ENCODE results near the gene DSCAM.

Gene DSCAM

GRCh38 chr21:40760821-40761220, 86.1 kb downstream of the DSCAM start:
- no peak for DNase-seq

DNA sequence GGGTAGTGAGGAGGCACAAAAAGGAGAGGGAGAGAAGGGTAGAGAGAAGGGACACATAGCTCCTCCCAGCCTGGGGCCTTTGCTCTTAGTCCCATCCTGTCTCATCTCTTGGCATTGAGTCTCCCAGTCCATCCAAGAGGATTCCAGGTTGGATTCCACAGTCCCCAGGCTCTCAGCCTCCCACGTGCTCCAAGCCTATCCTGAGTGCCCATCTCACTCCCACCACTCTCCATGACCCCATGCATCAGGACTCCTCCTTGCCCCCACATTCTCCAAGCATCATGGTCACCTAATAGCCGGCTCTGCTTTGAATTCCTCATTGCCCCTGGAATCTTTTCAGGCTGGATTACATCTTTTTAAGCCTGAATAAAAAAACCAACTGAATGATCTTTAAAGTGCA, 87.9 kb downstream of the DSCAM start:
- no peak for DNase-seq

DNA sequence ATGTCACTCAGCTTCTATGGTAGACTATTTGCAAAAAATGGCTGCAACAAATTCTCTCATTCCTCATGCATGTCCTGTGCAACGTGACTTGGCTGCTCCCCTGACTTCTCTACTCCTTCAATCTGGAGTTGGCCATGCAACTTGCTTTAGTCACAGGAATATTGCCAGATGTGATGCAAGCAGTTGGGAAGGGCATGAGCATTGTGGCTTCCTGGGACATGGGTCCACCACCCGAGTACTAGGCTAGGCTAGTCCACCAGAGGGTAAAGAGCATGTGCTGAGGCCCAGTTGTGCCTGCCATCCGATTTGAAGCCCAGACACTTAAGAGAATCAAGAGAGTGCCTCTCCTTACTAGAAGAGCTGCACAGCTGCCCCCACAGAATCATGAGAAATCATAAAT, 89.6 kb downstream of the DSCAM start:
- DNase-seq, result no peak

GRCh38 chr21:40754466-40754865, 92.5 kb downstream of the DSCAM start:
- no peak for DNase-seq

DNA sequence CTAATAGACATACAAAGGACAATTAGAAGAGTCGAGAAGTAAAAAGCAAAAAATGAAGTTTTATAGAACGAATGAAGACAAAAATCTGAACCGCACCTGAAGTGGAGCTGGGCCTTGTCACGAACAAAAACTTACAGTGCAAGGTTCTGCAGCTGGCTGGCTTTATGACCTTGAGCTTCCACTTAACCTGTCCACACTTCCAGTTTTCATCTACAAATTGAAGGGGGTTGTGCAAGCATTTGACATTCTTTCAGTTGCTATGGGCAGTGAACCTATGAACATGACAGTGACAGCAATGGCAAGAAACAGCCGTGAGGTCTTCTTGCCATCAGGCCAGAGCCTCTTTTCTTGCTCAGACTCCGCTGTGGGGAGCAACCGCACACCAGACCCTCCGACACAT, 93.2 kb downstream of the DSCAM start:
- no peak for DNase-seq

DNA sequence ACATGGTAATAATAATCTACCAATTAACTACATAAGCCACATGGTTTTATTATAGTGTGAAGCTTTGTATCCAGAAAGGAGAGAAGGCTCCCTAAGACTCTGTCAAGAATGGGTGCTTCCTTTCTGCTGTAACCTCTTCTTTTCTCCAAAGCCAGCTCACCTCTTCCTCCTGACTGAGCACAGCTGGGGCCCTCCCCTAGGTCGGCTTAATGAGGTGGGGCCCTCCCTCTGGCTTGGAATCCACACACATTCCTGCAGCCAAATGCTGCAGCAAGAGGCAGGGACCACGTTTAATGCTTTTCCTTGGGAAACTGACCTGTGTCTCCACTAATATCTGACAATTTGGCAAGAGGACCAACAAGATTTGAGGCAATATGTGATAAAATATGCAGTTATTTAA, 94.8 kb downstream of the DSCAM start:
- DNase-seq, result no peak

- DNase-seq, result no peak
Measured at GRCh38 chr21:40751221-40751620, 95.7 kb downstream of the DSCAM start.

DNA sequence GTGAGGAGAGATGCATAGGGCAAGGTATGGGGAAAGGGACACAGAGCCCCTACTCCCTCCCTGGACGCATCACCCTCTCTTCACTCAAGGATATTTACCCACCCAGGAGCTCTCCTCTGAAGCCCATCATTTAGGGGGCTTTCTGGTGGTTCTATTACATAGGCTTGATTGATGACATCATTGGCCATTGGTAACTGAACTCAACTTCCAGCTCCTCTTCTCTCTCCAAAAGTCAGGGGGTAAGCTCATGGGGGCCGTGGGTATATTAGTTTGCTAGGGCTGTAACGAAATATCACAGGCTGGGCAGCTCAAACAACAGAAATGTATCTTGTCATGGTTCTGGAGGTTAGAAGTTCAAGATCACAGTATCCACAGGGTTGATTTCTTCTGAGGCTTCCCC, 110.8 kb downstream of the DSCAM start:
- no peak for DNase-seq

- DNase-seq, result peak; percentile 35
Measured at GRCh38 chr21:40733024-40733397, 113.9 kb downstream of the DSCAM start.

- DNase-seq, result no peak
Measured at GRCh38 chr21:40732253-40733023, 114.5 kb downstream of the DSCAM start.

- DNase-seq, result no peak
Measured at GRCh38 chr21:40731206-40731605, 115.8 kb downstream of the DSCAM start.

DNA sequence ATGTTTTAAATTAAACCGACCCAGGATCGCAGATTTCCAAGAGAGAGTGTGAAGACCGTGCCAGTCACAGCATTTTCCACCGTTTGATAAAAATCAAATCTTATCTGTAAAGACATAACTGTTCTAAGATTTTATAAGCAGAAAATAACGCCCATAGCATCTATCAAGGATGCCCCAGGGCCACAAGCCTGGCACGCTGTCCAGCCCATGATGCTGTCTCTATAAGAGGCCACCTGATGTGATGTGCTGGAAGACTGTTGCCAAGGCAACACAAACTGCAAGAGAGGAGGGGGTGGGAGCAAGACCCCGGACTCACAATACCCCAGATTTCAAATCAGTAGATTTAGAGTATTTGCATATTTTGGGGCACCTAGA, 116.5 kb downstream of the DSCAM start:
- DNase-seq, result no peak

DNA sequence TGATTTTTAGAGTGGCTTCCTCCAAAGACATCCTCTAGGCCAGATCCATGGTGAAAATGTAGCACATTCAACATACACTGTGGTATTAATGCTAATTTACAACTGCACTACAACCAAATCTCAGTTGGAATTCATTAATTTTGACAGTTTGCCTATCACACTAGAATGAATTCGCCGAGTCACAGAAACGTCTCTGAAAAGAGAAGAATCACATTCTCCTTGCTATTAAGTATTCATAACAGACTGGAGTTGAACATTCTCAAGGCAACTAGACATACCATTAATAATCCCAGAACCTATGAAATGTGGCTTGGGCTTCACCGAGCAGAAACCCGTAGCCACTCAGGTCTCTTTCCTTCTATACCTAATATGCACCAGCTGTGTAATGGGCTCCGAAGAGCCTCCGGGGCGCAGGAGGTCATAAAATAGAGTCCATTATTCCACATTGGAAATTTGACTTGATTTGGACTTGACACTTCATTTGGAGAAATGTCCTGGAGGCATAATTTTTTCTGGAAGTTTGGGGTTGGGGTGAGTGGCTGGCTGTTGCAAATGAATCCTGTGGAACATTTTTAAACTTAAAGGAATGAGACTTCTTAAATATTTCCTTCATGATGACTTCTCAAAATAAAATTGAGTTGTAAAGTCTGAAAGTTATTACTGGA, 117.1 kb downstream of the DSCAM start:
- no peak for DNase-seq

GRCh38 chr21:40723966-40724365, 123.0 kb downstream of the DSCAM start:
- no peak for DNase-seq

- DNase-seq, result no peak
Measured at GRCh38 chr21:40723317-40723716, 123.6 kb downstream of the DSCAM start.

DNA sequence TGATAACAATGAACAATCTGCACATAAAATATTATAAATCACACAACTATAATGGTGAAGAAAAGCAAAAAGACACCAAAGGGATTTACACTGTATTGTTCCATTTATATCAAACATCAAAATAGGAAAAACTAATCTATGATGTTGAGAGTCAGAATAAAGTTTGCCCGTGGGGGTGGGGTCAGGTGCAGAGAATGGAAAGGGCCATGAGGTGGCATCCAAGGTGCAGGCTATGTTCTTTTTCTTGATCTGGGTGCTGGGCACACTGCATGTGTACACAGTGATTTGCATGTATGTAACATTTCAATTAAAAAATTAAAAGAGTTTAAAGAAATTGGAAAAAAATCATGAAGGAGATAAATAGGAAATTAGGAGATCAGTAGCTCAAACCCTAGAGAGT, 127.3 kb downstream of the DSCAM start:
- no peak for DNase-seq

DNA sequence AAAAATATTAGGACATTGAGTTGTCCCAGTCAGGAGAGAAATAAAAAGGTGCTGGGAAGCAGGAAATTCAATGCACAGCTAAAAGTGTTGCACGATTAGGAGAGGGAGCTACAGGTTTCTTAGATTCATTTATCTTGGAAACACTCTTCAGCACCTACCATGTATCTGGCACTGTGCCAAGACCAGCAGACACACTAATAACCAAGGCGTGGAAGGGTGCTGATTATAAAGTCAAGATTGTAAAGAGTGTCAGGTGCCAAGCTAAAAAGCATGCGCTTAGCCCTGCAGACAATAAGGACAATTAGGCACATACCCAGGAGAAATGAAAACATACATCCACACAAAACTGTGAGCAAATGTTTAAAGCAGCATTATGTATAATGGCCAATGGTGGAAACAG, 129.9 kb downstream of the DSCAM start:
- DNase-seq, result peak; percentile 14

- no peak for DNase-seq
Measured at GRCh38 chr21:40714536-40714935, 132.4 kb downstream of the DSCAM start.

GRCh38 chr21:40707656-40708244, 139.2 kb downstream of the DSCAM start:
- no peak for DNase-seq

- no peak for DNase-seq
Measured at GRCh38 chr21:40706806-40707655, 139.9 kb downstream of the DSCAM start.

DNA sequence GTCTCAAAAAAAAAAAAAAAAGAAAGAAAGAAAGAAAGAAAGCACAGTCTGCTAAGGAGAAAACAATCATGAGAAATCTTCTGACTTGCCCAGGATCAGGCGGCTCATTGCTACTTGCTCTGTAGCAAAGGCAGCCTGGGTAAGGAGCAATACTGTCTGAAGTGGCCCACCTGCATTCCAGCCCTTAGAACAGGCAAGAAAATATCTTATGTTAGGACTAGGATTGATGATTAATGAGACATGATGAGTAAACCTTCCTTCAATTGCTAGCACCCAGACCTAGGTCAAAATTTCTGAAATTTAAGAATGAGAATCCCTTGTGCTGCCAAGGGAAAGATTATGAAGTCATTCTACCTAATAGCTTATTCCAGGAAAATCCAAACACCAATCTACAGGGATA, 140.8 kb downstream of the DSCAM start:
- DNase-seq, result no peak

DNA sequence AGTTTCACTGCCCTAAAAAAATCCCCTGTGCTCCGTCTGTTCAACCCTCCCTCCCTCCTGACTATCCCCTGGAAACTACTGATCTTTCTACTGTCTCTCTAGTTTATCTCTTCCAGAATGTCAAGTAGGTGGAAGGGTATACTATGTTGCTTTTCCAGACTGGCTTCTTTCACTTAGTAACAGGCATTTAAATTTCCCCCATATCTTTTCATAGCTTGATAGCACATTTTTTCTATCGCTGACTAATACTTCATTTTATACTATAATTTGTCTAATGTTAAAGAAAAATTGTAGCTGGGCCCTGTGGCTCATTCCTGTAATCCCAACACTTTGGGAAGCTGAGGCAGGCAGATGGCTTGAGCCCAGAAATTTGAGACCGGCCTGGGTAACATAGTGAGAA, 142.8 kb downstream of the DSCAM start:
- DNase-seq, result no peak

DNA sequence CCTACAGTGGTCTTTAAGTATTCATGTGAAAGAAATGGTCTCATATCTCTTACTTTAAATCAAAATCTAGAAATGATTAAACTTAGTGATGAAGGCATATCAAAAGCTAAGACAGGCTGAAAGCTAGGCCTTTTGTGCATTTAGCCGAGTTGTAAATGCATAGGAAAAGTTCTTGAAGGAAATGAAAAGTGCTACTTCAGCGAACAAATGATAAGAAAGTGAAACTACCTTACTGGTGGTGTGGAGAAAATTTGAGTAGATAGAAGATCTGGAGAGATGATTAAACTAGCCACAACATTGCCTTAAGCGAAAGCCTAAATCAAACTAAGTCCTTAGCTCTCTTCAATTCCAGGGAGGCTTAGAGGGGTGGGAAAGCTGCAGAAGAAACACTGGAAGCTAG, 147.6 kb downstream of the DSCAM start:
- DNase-seq, result no peak

DNA sequence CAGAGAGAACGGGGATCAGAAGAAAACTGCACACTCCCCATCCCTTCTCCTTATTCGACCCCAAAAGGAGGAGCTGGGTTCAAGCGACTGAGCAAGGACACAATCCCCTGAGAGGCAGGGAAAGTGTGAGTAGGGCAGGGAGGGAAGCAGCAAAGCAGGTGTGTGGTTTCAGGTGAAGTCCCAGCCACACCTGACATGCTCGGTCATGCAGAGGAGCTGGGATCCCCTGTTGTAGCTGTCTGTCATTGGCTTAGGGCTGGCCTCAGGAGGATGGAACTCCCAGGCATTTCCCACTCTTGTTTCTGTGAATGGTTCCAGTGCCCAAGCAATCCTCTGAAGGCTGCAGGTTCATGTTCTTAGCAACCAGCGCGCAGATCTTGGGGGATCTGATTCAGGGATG, 150.7 kb downstream of the DSCAM start:
- no peak for DNase-seq

Measured in DMS153 (cell line).